ENCODE results near the gene ARFRP1.

The ARFRP1 gene

DNA sequence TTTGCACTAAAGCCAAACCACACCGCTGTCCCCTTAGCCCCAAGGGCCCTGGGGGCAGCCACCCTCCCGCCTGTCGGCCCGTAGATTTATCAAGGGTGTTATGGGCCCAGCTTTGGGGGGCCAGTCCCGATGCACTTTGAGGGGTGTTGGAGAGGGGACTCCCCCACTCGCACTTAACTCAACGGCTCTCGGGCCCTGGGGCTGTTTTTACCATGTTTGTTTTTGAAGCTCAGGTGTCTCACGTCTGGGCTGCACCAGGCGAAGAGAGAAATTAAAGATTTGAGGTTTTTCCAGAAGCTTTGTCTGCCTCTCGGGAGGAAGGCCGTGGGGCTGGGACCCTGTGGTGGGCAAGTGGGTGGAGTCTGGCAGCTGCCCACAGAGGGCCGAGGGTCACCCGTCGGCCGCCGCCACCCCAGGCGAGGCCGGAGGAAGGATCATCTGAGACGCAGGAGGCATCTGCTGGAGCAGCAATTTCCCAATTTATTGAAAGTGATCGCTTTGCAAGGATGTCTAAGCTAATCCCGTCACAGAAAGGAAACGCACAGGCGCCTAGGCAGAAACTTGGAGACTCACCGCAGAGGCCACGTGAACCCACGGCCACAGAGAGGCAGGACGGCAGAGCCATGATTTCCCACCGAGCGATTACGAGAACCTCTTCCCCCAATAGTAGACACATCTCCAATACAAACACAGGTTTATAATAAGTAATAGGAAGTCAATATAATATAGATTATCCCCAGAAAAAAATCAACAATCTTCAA lies 35.6 kb upstream of the ARFRP1 start:
- DNase-seq (ENCODE audit: low read depth), result no peak

DNA sequence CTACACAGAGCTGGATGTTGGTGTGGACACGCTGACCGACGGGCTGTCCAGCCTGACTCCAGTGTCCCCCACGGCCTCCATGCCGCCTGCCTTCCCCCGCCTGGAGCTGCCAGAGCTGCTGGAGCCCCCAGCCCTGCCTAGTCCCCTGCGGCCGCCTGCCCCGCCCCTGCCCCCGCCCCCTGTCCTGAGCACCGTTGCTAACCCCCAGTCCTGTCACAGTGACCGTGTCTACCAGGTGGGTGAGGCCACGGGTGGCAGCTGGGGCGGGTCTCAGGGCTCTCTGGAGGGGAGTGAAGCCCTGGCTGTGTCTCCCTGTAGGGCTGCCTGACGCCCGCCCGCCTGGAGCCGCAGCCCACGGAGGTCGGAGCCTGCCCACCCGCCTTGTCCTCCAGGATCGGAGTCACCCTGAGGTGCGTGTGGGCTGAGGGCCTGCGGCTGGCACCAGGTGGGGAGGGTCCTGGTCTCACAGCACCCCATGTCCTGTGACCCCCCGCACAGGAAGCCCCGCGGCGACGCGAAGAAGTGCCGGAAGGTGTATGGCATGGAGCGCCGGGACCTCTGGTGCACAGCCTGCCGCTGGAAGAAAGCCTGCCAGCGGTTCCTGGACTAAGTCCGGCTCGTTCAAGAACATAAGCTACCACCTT lies 34.7 kb upstream of the ARFRP1 start:
- DNase-seq (ENCODE audit: low read depth), result no peak

DNA sequence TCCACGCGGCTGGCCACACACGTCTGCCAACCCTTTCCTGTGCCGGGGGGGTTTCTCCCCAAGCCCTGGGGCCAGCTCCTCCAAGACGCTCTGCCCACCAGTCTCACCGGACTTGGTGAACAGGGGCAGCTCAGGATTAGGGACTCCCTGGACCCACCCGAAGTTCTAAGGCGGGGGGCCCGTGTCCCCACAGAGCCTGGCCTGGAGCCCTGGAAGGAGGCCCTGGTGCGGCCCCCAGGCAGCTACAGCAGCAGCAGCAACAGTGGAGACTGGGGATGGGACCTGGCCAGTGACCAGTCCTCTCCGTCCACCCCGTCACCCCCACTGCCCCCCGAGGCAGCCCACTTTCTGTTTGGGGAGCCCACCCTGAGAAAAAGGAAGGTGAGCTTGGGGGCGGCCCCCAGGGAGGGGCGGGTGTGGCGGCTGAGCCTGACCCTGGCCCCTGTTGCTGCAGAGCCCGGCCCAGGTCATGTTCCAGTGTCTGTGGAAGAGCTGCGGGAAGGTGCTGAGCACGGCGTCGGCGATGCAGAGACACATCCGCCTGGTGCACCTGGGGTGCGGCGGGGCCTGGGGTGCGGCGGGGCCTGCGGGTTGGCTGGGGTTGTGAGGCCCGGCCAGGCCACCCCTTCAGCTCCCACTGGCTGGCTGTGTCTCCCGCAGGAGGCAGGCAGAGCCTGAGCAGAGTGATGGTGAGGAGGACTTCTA lies 34.1 kb upstream of the ARFRP1 start:
- DNase-seq (ENCODE audit: low read depth), result no peak

DNA sequence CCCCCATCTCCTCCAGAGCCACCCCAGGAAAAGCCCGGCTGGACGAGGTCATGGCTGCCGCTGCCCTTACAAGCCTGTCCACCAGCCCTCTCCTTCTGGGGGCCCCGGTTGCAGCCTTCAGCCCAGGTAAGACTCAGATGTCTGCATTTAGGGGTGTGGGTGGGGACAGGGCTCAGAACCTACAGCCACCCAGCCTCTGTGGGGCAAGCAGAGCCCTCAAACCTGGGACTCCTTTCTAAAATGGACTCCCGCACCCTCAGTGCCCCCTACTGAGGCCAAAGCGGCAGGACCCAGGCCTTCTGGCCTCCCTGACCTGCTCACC lies 33.5 kb upstream of the ARFRP1 start:
- no peak for DNase-seq (ENCODE audit: low read depth)

DNA sequence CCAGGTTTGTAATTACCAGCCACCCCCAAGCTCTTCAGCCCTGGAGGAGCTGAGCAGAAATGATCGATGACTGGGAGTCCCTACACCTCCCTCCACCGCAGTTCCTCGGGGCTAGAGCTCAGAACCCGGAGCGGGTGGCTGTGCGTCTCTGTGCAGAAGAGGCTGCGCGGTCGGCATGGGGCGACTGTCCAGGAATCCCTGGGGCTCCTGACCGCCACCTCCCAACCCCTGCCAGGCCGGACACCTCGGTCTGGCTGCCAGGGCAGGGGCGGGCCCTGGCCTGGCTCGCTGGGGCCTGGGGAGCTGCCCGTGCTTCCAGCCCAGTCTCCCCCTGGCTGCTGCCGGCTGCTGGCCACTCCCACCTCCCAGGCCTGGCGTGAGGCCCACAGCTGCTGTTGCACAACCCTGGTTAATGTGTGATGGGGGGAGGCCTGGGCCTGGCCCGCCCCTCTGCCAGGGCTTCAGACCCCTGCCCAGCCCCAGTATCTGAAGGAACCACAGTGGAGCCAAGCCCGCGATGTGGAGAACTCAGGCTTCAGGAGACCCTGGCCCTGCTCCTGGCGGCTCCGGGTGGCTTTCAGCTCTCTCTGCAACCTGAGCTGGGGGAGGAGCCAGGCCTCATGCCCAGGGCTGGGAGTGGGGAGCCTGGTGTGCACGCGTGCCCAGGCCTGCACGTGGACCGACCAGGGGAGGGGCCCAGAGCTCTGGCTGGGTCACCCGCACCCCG lies 33.0 kb upstream of the ARFRP1 start:
- DNase-seq (ENCODE audit: low read depth), result peak; percentile 91

DNA sequence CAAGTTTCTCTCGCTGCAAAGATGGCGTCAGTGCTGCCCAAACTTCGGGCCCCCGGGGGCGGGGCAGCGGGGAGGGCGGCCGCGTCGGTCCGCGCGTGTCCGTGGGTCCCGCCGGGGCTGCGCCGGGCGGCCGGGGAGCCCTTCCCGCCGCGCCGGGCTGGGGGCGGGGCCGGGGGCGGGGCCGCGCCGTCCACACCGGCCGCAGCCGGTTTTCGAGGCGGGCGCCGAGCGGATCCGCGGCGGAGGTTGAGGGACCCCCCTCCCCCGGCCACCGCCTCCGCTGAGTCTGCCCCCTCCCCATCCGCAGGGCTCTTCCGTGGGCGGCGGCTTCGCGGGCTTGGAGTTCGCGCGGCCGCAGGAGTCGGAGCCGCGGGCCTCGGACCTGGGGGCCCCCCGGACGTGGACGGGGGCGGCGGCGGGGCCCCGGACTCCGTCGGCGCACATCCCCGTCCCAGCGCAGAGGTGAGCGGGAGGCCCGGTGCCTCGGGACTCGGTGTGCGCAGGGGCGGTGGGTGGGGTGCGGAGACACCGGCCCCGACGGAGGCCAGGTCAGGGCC lies 32.4 kb upstream of the ARFRP1 start:
- DNase-seq (ENCODE audit: low read depth), result no peak

DNA sequence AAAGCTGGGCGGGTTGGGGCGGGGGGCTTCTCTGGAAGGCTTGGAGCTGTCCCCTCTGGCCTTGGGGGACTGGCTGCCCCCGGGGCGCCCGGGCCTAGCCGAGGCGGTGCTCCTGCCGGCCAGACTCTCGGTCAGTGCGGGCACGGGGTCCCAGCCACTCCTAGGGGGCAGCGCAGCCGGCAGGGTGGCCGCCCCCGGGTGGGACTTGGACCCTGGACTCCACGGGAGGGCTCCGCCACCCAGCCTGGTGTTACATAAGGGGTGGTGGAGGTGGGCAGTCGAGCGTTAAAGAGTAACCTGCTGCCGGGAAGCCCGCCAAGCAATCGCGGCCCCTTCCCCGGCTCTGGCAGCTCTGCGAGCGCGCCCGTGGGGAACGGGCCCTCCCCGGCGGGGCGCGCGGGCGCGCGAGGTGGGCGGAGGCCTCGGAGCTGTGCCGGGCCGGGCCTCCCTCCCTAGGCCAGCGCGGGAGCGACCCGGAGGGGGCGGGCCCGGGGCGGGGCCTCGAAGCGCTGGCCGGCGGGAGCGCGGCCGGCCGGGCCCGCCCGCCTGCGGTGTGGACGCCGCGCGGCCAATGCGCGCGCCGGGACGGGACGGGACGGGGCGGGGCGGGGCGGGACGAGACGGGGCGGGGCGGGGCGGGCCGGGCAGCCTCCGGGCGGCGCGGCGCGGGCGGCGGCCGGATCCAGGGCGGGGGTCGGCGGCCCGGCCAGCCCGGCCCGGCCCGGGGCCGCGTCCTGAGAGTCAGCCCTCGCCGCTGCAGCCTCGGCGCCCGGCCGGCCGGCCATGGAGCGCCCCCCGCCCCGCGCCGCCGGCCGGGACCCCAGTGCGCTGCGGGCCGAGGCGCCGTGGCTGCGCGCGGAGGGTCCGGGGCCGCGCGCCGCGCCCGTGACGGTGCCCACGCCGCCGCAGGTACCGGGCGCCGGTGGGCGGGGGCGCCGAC lies 31.6 kb upstream of the ARFRP1 start, which contains the start of gene SLC2A4RG:
Gene SLC2A4RG, plus strand, starts transcription at position 647 of the 940 bp plus-strand sequence. Its CDS starts 137 bp downstream, at position 784.
- DNase-seq (ENCODE audit: low read depth), result peak; percentile 67

DNA sequence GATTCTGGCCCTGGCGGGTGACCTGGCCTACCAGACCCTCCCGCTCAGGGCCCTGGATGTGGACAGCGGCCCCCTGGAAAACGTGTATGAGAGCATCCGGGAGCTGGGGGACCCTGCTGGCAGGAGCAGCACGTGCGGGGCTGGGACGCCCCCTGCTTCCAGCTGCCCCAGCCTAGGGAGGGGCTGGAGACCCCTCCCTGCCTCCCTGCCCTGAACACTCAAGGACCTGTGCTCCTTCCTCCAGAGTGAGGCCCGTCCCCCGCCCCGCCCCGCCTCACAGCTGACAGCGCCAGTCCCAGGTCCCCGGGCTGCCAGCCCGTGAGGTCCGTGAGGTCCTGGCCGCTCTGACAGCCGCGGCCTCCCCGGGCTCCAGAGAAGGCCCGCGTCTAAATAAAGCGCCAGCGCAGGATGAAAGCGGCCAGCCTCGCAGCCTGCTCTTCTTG lies 30.9 kb upstream of the ARFRP1 start:
- DNase-seq (ENCODE audit: low read depth), result no peak

DNA sequence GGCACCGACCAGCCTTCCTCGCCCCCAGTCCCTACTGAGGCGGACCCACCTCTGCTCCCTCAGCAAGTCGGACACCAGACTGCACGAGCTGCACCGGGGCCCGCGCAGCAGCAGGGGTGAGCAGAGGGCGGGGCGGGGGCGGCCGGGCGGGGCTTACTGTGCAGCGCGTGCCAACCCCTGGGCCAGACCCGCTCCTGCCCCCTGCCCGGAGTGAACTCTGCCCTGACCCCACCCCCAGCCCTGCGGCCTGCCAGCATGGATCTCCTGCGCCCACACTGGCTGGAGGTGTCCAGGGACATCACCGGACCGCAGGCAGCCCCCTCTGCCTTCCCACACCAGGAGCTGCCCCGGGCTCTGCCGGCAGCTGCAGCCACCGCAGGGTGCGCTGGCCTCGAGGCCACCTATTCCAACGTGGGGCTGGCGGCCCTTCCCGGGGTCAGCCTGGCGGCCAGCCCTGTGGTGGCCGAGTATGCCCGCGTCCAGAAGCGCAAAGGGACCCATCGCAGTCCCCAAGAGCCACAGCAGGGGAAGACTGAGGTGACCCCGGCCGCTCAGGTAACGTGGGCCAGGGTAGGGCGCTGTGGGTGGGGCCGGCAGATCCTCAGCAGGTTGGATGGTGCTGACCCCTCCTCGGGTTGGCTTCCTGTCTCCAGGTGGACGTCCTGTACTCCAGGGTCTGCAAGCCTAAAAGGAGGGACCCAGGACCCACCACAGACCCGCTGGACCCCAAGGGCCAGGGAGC lies 30.3 kb upstream of the ARFRP1 start:
- DNase-seq (ENCODE audit: low read depth), result no peak

DNA sequence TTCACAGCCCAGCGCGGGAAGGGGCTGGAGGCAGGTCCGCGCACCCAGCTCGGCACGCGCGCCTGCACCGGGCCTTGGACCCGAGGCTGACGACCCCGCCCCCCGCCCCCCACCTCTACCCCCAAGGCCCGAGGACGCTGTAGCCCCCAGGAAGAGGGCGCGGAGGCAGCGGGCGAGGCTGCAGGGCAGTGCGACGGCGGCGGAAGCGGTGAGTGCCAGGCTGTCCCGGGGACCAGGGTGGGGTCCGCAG lies 29.8 kb upstream of the ARFRP1 start:
- DNase-seq (ENCODE audit: low read depth), result no peak

DNA sequence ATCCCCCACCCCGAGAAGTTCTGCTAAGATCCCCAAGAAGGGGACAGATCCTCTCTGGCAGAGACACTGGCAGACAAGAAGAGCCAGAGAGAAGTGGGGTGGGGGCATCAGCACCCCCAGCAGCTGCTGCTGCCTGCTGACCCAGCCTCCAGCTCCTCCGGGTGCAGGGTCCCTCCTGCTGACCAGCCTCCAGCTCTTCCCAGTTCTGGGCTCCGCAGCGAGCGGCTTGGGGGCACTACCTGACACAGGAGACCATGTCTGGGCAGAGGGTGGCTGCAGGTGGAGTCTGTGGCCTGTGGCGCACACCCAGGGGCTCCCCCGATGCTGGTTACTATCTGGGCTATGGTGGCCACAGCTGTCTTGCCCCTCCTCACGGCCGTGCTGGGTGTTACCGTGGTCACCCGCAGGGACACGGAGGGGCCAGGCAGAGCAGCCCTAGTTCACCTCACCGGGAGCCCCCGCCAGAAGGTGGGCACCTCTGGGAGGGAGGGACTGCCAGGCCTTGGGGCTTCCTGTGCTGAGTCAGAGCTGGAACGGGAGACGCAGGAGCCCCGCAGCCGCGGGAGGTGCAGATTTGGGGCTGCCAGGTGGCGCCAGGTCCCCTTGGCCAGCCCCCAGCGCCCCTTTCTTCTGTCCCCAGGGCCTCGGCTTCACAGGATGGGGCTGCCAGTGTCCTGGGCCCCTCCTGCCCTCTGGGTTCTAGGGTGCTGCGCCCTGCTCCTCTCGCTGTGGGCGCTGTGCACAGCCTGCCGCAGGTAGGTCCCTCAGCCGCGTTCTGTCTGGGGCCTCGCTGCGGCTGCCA lies 29.3 kb upstream of the ARFRP1 start:
- DNase-seq (ENCODE audit: low read depth), result no peak

DNA sequence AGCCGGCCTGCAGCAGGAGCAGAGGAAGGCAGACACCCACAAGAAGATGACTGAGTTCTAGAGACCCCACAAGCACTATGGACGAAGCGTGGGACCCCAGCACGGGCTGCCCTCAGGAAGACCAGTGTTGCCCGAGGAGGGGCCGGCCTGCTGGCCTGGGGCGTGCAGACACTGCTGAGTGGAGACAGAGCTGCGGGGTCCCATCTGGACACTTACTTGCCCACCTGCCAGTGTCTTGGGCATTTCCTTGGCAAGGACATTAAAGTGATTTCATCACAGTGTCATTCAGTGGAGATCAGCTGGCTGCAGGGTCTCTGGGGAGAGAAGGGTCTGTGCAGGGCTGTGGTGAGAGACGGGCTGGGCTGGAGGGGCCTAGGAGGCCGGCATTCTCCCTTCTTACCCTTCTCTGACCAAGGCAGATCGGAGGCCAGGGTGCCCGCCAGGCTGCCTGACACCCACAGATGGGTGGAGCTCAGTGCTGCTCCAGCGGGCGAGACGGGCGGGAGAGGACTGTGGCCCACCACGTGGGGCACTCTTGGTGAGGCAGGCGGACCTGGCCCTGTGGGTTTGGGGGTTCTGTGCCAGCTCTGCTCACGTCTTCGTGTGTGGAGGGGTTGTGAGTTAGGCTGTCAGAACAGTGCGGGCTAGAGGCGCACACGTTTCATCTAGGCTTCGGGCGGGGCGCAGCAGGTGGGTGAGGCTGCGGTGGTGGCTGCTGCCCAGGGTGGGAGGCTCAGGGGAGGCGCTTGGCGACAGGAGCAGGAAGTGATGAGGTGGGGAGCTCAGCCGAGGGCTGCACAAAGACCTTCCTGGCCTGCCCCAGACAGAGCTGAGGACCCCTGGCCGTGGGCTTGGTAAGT lies 28.3 kb upstream of the ARFRP1 start, which contains the start of gene LIME1:
Gene LIME1, plus strand, starts transcription at position 806 of the 860 bp plus-strand sequence. CDS start 886 bp downstream, outside the sequence.
- no peak for DNase-seq (ENCODE audit: low read depth)

DNA sequence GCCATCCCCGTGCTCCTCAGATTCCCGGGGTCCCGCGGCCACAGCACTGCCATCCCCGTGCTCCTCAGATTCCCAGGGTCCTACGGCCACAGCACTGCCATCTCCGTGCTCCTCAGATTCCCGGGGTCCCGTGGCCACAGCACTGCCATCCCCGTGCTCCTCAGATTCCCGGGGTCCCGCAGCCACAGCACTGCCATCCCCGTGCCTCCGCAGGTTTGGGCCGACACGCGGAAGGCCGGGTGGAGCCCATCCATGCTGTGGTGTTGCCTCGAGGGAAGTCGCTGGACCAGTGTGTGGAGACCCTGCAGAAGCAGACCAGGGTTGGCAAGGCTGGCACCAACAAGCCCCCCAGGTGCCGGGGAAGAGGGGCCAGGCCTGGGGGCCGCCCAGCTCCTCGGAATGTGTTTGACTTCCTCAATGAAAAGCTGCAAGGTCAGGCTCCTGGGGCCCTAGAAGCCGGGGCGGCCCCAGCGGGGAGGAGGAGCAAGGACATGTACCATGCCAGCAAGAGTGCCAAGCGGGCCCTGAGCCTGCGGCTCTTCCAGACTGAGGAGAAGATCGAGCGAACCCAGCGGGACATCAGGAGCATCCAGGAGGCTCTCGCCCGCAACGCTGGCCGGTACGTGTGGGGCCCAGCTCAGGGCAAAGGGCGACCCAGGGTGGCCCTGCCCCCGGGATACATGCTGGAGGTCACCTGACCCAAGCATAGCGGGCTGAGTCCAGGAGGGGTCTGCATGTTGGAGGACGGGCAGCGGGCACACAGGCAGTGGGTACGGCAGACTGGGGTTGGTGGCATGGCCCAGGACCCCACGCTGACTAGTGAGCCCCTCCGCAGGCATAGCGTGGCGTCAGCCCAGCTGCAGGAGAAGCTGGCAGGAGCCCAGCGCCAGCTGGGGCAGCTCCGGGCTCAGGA lies 27.4 kb upstream of the ARFRP1 start:
- DNase-seq (ENCODE audit: low read depth), result no peak

DNA sequence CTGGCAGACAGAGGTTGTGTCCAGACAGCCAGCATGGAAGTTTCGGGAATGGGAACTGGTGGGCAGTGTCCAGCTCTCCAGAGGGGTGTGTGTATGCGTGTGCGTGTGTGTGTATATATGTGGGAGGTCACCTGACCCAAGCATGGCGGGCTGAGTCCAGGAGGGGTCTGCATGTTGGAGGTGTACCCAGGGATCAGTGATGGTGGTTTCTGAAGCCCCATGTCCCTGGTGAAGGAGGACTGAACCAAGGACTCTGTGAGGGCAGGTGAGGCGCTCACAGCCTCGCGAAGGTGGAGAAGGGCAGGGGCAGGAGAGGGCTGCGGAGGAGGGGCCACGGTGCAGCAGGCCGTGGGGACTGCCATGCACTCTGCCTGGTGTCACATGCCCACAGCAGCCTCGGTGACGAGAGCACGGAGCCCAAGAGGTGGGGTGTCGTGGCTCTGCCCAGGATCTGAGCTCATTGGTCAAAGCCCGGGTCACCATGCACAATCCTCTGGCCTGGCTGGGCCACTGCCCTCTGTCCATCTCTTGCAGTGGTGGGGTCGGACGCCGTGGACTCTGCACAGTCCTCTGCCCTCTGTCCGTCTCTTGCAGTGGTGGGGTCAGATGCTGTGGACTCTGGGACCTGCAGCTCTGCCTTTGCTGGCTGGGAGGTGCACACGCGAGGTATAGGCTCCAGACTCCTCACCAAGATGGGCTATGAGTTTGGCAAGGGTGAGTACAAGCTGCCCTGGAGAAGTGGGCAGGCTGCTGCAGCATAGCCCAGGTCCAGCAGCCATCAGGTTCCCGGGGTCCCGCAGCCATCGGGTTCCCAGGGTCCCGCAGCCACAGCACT lies 26.6 kb upstream of the ARFRP1 start:
- no peak for DNase-seq (ENCODE audit: low read depth)

DNA sequence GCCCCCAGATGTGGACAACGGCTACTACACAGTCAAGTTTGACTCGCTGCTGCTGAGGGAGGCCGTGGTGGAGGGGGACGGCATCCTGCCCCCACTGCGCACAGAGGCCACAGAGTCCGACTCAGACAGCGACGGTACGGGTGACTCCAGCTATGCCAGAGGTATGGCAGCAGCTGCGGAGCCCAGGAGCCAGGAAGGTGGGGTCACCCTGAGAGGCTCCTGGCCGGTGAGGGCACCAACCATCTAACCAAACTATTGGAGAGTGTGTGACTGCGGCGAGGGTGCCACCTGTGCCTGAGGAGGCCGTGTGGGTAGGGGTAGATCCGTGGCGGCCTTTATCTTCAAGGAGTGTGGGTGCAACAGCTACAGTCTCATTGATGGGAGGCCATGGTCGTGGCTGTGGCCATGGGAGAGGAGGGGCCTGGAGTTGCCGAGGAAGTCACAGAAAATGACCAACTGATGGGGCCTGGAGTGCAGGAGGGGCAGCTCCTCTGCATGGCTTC lies 25.9 kb upstream of the ARFRP1 start:
- DNase-seq (ENCODE audit: low read depth), result no peak

DNA sequence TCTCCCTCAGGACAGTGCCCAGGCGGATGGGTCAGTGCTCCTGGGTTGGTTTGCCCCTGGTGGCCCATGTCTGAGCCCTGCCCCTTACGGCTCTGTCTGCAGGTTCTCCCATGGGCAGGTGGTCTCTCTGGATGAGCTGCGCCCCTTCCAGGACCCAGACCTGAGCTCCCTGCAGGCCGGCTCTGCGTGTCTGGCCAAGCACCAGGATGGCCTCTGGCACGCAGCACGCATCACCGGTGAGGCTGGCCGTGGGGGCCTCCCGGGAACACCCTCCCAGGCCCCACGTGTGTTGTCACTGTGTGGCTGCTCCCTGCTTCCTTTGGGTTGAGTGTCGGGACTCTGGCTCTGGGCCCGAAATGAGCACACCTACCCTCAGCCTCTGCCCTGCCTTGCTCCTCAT lies 25.3 kb upstream of the ARFRP1 start:
- DNase-seq (ENCODE audit: low read depth), result no peak

Data from GM04504 (cell line).